Stimulated activated naive CD4-positive, alpha-beta T cell treated with Interleukin-2 at 50 U/mL for 16 hours (primary cell): Measurements from ENCODE around the gene FHL2.
"Not testable (repeated sequence)": the region's sequence is repeated elsewhere in the genome, so short reads cannot be mapped to it uniquely, and the experiment has no call there.

Experiments used
- DNase-seq: peaks from one replicate; lab custom pipeline; 2025; lab: John Stamatoyannopoulos, UW

Gene FHL2

DNA sequence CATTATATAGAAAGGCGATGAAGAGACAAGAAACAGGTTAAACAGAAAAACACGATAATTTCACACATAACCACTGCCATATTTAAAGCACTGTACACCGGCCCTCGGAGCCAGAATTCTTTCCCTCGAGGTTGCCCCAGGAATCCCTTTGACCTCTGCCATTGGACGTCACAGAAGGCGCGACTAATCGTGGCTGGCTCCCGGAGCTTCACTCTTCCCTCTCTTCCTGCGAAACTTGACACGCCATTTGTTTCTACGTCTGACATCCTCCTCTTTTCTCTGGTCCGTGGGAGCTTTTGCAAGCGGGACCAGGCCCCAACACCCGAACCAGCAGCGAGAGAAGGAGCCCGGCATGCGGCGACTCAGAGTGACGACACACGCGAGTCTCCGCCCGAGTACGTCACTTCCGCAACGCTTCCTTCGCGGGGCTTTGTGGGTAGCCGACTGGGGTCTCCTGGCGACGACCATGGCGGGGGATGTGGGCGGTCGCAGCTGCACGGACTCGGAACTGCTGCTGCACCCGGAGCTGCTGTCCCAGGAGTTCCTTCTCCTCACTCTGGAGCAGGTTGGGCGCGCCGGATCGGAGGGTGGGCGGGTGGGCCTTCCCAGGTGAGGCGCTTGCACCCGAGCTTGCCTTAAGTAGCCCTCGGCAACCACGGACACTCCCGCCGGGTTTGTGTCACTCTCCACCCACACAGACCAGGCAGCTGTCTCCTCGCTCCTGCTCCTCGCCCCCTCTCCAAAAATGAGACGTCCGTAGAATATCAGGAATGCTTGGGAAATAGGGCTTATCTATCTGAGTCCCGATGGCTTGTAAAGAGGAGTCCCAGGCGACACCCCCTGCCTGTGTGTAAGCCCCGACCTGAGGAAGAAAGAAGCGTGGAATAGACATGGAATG is 61.5 kb downstream of the FHL2 start, which contains the start of gene C2orf49:
TSS of gene C2orf49 (plus strand) at position 419 of the 898 bp plus-strand sequence. CDS start at position 467, 48 bp downstream.
- DNase-seq: peak; percentile 90

DNA sequence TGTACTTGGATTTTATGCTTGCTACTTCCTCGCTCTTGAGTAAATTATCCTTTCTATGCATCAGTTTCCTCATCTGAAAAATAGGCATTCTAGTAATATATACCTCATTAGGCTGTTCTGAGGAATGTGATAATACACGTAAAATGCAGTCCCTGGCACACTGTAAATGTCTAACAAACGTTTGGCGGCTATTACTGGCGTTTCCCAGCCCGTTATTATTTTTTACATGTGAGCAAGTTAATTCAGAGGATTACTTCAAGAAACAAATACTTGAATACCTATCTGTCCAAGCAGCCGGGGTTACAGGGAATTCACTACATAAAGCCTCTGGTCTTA is 62.1 kb downstream of the FHL2 start:
- DNase-seq: no peak

DNA sequence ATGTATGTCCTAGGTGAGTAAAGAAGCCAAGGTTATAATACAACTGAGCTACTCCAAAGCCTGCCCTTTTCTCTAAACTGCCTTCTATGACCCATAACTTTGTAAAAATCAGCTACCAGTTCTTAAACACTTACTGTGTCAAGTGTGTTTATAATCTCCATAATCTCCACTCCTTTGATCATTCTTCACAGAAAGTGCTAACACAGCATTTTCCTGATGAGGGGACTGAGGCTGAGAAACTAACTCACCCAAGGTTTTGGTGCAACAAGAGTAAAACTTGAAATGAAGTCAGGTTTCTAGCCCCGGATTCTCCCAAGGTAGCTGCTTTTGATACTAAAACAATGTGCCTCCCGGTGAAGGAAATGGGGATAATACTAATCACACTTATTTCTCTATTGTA is 63.4 kb downstream of the FHL2 start:
- DNase-seq: no peak

DNA sequence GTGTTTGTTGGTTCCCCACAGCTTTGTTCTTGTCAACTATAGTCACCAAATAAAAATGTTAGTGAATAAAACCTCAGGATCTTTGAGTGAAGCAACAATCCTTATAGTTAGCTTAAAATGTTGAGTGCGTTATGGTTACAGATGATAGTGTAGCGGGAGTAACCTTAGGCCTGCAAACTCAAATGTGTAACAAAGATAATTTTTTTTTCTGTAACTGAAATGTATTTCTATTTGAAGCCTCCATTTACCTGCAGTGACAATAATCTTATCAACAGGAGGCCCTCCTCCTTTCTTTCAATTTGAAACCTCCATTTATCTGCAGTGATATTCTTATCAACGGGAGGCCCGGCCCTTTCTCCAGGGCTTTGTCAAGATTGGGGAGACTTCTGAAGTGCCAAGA is 64.6 kb downstream of the FHL2 start:
- no peak for DNase-seq

DNA sequence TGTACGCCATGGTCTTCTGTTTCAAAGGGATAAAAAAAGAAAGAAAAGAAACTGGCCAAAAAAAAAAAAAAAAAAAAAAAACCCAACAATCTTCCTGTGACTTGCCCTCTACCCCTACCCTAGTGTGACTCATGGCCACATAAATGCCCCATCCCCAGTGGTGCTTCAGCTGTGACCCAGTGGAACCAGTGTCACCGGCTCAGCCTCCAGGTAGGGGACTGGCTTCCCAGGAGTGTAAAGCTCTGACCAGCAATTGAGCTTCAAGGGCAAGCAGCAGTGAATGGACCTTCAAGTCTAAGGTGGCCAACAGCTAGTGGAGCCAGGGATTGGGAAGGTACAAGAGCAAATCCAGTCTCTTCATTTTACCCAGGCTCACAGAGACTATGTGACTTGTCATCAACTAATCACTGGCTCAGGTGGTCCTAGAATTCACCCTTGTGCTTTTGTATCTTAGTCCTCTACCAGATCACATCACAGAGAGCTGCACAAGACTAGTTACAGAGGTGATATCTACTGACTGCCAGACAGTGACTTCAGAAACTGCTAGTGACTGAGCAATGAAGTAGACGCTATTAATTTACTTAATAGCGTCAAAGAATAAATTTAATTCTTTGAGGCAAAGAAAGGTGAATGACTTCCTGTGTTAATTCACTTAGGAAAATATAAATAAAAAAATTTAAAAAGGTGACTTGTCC is 68.0 kb downstream of the FHL2 start:
- DNase-seq: no peak

DNA sequence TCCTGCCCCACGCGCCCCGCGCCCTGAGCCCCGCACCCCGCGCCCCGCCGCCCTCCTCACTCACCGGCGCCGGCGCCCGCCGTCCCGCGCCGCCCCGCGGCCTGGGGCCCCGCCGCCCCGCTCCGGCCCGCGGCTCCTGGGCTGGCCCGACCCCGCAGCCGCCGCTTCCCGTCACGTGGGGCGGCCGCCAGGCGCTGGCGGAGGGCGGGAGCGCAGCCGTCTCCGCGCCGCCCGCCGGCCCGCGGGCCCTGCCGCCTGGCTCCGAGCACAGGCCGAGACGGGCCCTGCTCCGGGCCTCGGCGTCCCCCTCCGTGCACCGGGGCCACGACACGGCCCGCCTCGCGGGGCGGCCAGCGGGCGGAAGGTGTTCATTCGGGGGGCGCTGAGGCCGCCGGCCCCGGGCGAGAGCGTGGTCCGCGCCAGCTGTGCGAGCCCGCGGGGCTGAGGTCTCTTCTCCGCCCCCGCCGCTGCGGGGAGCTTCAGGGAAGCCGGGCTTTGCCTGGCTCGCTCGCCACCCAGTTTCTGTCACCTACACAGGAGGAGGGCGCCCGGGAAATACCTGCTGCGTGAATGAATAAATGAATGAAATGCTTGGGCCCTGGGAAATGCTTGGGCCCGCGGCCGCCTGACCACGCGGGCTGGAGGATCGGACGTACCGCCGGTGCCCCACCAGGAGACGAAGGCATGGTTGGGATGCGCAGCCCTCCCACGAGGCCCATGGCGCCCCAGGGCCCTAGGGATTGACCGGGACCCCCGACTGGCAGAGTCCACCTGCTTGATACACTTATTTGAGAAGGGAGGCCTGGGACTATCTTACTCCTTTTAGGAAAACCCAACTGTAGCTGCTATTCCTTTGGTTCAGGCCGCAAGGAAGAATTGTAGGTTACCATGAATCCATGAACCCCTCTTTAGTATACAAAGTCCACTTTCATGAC is 69.0 kb downstream of the FHL2 start, which contains the start of gene TGFBRAP1:
TSS of gene TGFBRAP1 (minus strand) at position 175 of the 935 bp plus-strand sequence. CDS start 21,434 bp downstream, outside the sequence.
- DNase-seq: peak; percentile 33

DNA sequence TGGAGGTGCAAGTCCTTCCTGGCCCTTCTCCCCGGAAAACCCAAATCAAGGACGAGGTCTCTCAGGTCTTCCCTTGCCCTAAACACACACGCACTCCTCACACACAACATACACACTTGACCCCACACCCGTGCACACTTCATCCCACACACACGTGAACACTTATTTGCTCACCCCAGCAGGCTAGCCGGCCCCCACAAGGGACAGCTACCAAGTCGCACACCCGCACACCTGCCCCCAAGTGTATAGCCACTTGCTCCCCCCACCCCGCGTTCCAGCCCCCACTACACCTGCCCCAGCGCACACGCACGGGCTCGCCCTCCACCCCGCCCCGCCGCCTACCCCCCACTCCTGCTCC is 69.7 kb downstream of the FHL2 start:
- DNase-seq: no peak

DNA sequence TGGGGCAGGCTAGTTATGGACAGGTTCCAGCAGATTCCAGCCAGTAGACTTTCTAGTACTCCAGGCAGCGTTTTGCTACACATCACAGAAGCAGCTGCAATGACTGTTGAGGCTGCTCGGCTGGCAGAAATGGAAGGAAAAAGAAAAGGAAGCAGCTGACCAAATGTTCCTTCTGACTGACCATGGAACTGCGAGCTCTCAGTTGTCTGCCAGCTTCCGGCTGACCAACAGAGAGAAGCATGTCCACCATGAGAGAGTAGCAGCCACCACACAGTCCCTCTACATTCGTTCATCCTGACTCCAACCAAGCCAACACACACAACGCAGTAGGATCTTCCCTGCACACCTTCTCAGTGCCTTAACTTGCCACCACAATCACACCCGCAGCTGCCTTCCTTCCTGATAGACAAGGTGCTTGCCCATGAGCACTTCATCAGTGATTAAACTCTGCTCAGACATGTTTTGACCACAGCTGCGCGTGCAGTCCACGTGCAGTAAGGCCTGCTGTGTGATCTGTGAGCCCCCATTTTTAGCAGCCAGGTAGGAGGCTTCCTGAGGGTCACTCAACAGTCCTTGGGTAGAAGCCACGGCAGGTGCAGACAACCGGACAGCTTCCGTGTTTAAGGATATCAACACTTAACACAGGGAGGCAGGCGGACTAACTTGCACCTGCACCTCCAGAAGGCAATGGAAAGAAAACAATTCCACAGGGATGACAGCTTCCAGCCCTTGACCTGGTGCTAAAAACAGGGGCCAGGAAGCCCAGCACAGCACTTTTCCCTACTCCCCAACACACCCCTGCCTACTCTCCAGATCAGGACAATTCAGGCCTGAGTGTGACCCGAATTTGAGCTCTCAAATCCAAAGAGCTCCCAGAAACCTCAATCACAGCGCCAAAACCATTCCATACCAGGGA is 70.3 kb downstream of the FHL2 start:
- DNase-seq: no peak

DNA sequence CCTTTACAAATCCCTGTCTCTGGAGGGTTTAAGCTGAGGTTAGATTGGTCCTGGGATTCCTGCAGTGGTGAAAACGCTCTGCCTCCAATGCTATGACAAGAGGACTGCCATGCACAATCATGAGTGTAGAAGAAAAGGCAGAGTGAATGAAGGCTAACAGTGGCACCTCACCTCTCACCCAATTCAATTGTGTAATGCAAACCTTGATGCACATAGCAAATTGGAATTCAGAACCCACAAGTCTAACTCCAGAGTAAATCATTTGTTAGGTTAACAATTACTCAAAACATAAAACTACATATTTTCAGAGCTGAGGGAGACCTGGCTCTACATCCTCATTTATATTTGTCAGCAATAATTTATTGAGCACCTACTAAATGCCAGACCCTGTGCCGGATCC is 71.2 kb downstream of the FHL2 start:
- no peak for DNase-seq

DNA sequence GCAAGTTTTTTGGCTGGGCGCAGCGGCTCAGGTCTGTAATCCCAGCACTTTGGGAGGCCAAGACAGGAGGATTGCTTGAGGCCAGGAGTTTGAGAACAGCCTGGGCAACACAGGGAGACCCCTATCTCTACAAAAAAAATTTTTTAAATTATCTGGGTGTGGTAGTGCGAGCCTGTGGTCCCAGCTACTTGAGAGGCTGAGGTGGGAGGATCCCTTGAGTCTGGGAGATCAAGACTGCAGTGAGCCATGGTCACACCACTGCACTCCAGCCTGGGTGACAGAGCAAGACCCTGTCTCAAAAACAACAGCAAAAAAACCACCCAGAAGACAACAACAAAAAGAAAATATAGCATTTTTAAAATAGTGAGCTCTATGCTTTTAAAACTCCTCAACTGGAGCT is 71.6 kb downstream of the FHL2 start:
- not testable (repeated sequence) for DNase-seq

DNA sequence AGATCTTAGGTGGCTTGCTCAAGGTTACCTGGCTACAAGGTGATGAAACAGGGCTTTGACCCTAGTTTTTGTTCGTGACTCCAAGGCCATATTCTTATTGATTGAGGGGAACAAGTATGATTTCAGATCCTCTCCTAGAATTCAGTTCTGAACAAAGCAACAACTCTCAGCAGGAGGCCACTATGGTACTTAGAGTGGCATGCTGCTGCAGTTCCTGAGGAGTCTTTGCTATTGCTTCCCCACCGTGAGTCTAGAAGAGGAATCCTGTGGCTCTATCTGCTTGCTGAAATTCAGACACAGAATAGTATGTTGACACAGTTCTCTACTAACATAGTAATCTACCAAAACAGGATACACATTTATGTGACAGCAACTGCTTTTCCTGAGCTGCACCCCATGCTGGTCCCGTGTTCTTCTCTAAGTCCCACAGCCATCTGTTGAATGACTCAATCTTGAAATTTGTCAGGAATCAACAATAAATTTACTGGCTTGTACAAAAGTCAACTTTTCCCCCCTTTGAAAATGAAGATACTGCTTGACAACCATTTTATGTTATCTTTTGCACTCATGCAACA is 73.4 kb downstream of the FHL2 start:
- no peak for DNase-seq

DNA sequence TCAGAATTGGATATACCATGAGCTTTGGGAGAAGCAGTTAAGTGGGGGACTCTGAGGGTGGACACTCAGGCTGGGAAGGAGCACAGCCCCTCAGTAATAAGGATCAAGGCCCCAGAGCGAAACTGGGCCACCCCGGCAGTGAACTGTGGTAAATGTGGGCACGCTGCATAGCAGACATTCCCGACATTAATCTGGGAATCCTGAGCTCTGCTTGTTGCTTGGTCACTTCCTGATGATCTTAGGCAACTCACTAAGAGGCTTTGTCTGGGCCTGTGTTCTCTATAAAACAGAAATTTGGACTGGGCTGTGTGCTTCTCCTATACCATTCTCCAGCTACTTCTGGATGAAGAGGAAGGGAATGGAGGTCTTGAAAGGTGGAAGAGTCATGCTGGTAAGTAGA is 74.1 kb downstream of the FHL2 start:
- DNase-seq: no peak

DNA sequence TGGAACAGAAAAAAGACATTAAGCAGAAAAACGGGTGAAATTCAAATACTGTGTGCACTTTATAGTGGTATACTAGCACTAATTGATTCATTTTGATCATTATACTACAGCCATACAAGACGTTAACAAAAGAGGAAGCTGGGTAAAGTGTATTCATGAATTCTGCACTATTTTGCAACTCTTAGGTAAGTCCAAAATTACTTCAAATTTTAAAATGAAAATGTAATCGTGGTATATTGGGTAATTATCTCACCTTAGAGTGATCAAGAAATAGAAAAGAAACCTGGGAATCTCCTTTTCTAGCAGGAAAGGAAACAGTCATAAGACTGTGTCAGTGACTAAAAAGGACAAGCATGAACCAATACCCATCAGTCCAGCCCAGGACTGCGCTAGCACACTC is 74.8 kb downstream of the FHL2 start:
- DNase-seq: no peak

DNA sequence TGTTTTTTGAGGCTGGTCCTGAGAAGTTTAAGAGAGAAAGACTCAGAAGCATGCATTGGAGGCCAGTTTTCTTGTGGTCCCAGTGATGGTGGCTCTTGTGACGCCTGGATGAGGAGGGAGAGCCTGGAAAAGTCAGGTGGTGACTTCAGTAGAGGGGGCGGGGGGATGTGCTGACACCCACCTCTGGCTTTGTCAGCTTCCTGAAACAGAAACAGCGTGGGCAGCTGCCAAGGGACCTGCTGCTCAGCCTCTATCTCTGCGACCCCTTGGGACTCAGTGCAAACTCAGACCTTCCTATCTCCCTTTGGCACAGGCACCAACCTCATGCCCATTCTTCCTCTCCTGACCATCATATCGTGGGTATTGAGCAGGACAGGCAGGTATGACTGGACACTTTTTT is 75.7 kb downstream of the FHL2 start:
- no peak for DNase-seq

DNA sequence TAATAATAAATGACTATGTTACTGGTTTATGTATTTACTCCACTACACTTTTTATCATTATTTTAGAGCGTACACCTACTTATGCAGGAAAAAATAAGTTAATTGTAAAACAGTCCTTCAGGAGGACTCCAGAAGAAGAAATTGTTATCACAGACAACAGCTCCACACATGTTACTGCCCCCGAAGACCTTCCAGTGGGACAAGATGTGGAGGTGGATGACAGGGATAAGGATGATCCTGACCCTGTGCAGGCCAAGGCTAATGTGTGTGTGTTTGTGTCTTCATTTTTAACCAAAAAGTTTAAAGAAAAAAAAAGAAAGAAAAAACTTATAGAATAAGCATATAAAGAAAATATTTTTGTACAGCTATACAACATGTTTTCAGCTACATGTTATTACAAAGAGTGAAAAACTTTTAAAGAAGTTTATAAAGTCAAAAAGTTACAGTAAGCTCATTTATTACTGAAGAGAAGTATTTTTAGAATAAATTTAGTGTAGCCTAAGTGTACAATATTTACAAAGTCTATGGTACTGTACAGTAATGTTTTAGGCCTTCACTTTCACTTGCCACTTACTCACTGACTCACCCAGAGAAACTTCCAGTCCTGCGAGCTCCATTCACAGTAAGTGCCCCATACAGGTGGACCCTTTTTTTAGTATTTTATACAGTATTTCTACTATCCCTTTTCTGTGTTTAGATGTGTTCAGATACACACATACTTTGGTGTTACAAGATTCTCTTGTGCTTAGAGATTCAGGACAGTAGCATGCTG is 76.8 kb downstream of the FHL2 start:
- no peak for DNase-seq

DNA sequence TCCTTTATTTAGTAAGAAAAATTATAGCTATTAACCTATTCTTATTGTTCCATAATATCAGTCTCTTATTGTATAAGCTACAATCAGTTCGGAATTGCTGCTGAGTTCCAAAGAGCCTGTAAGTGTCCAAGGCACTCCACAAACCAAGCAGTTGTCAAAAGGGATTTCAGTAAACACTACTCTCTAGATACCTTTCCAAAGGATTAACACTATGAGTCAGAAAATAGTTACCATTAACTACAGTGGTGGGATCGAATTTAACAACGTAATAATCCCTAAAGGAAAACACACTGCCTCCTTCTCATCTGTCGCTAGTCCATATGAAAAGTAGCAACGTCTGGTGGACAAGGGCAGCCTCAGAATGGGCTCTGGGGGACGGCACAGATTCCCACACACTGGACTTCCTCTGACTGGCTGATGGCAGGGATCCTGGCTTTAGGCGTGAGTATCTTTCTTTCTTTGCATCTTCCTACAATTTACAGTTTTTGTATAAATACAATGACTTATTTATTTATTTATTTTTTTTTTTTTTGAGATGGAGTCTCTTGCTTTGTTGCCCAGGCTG is 78.1 kb downstream of the FHL2 start:
- no peak for DNase-seq

DNA sequence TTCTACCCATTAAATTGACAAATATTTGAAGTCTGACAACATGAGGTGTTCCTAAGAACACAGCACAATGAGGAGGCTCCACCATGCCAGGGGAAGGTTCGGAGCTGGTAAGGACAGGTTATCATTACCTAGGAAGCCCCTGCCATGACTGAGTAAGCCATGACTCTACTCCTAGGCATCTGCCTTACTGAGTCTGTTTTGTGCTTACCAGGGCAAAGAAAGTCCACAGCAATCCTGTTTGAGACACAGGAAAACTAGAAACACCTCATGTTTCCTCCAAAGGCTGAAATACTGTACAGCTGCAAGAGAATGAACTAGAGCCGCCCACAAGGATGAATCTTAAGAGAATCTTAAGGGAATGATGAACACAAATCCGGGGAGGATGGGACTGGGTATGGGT is 80.9 kb downstream of the FHL2 start:
- no peak for DNase-seq

DNA sequence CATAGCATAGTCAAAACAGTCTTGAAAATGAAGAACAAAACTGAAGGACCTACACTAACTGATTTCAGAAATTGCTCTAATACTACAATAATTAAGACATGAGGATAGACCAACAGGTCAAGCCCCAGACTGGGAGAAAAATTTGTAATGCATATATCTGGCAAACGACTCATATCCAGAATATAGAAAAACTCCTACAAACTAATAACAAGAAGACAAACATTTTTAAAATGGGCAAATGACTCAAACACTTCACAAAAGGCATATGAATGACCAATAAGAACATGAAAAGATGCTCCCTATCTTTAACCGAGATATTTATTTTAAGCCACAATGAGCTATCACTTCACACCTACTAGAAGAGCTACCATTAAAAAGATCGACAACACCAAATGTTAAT is 83.5 kb downstream of the FHL2 start:
- DNase-seq: no peak

DNA sequence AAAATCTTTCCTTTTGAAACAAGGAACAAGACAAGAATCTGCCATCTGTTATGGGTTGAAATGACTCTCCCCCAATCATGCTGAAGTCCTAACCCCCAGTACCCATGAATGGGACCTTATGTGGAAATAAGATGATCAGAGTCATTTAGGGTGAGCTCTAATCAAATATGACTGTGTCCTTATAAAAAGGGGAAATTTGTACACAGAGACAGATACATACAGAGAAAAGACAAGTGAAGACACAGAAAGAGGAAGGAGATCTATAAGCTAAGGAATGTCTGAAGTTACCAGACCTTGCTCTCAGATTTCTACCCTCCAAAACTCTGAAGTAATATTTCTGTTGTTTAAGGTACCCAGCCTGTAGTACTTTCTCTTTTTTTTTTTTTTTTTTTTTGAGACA is 85.0 kb downstream of the FHL2 start:
- DNase-seq: no peak
